Measurements from ENCODE around the gene AIPL1.

Gene AIPL1

GRCh38 chr17:6420173-6420641 lies 14.7 kb downstream of the AIPL1 start:
- no peaks in the 10 kb centered on the region for H4K20me1 ChIP-seq (ENCODE audit: control insufficient read depth, insufficient read depth, low read depth, low read length)
- H3K4me2 ChIP-seq (ENCODE audit: low read length), result no peak overlapping the region
- no peaks in the 10 kb centered on the region for H3K36me3 ChIP-seq (ENCODE audit: control insufficient read depth, low read length)
- no peak overlapping the region for H3K27ac ChIP-seq (ENCODE audit: low read depth, low read length)
- H3K79me2 ChIP-seq (ENCODE audit: control insufficient read depth, low read length), result no peaks in the 10 kb centered on the region
- H3K9me2 ChIP-seq (replicated peaks; ENCODE audit: control insufficient read depth, low read length), result no peaks in the 10 kb centered on the region
- H3K4me1 ChIP-seq (ENCODE audit: control insufficient read depth, low read length), result no peaks in the 10 kb centered on the region
- no peaks in the 10 kb centered on the region for H3K27me3 ChIP-seq (ENCODE audit: control insufficient read depth, low read length)
- H3K4me3 ChIP-seq (ENCODE audit: low read length), result no peak overlapping the region
- no peaks in the 10 kb centered on the region for H3K9me3 ChIP-seq (ENCODE audit: control insufficient read depth, insufficient read depth, low read length)
- peak; percentile 41 for TF ChIP-seq CTCF (IDR thresholded peaks at IDR 0.05; ENCODE audit: low read depth, low read length, poor library complexity, severe bottlenecking)
- TF ChIP-seq EZH2phosphoT487 (IDR thresholded peaks at IDR 0.05; ENCODE audit: borderline replicate concordance, low read length), result no peak
- no peaks in the 10 kb centered on the region for H3F3A ChIP-seq (ENCODE audit: control insufficient read depth, insufficient read depth)

GRCh38 chr17:6415616-6416015 lies 19.3 kb downstream of the AIPL1 start:
- TF ChIP-seq EZH2phosphoT487 (IDR thresholded peaks at IDR 0.05; ENCODE audit: borderline replicate concordance, low read length), result no peak
- TF ChIP-seq CTCF (IDR thresholded peaks at IDR 0.05; ENCODE audit: low read depth, low read length, poor library complexity, severe bottlenecking), result no peak
- no peaks in the 10 kb centered on the region for H3K4me1 ChIP-seq (ENCODE audit: control insufficient read depth, low read length)
- H3K9me2 ChIP-seq (replicated peaks; ENCODE audit: control insufficient read depth, low read length), result no peaks in the 10 kb centered on the region
- no peaks in the 10 kb centered on the region for H3K79me2 ChIP-seq (ENCODE audit: control insufficient read depth, low read length)
- no peak overlapping the region for H3K27ac ChIP-seq (ENCODE audit: low read depth, low read length)
- no peaks in the 10 kb centered on the region for H3F3A ChIP-seq (ENCODE audit: control insufficient read depth, insufficient read depth)
- H3K27me3 ChIP-seq (ENCODE audit: control insufficient read depth, low read length), result no peaks in the 10 kb centered on the region
- no peaks in the 10 kb centered on the region for H3K36me3 ChIP-seq (ENCODE audit: control insufficient read depth, low read length)
- no peak overlapping the region for H3K4me3 ChIP-seq (ENCODE audit: low read length)
- H4K20me1 ChIP-seq (ENCODE audit: control insufficient read depth, insufficient read depth, low read depth, low read length), result no peaks in the 10 kb centered on the region
- no peaks in the 10 kb centered on the region for H3K9me3 ChIP-seq (ENCODE audit: control insufficient read depth, insufficient read depth, low read length)
- H3K4me2 ChIP-seq (ENCODE audit: low read length), result no peak overlapping the region

- Histone ChIP-seq H3K4me1 (ENCODE audit: control insufficient read depth, low read length) (no peaks in the 10 kb centered on the region), H3K27me3 (ENCODE audit: control insufficient read depth, low read length) (no peaks in the 10 kb centered on the region), H4K20me1 (ENCODE audit: control insufficient read depth, insufficient read depth, low read depth, low read length) (no peaks in the 10 kb centered on the region), H3K36me3 (ENCODE audit: control insufficient read depth, low read length) (no peaks in the 10 kb centered on the region), H3K4me2 (ENCODE audit: low read length) (no peak overlapping the region), H3K9me2 (replicated peaks; ENCODE audit: control insufficient read depth, low read length) (no peaks in the 10 kb centered on the region), H3K79me2 (ENCODE audit: control insufficient read depth, low read length) (no peaks in the 10 kb centered on the region), H3K4me3 (ENCODE audit: low read length) (no peak overlapping the region), H3K27ac (ENCODE audit: low read depth, low read length) (no peak overlapping the region), H3F3A (ENCODE audit: control insufficient read depth, insufficient read depth) (no peaks in the 10 kb centered on the region), H3K9me3 (ENCODE audit: control insufficient read depth, insufficient read depth, low read length) (no peaks in the 10 kb centered on the region)
- TF ChIP-seq EZH2phosphoT487 (IDR thresholded peaks at IDR 0.05; ENCODE audit: borderline replicate concordance, low read length), result no peak
- TF ChIP-seq CTCF (IDR thresholded peaks at IDR 0.05; ENCODE audit: low read depth, low read length, poor library complexity, severe bottlenecking), result peak; percentile 60
These were observed 21.9 kb downstream of the AIPL1 start for GRCh38 chr17:6413065-6413464.

All from DOHH2 (cell line).